ENCODE data around the gene TSEN34.
"Not testable (repeated sequence)": the region's sequence is repeated elsewhere in the genome, so short reads cannot be mapped to it uniquely, and the experiment has no call there.

Gene TSEN34

DNA sequence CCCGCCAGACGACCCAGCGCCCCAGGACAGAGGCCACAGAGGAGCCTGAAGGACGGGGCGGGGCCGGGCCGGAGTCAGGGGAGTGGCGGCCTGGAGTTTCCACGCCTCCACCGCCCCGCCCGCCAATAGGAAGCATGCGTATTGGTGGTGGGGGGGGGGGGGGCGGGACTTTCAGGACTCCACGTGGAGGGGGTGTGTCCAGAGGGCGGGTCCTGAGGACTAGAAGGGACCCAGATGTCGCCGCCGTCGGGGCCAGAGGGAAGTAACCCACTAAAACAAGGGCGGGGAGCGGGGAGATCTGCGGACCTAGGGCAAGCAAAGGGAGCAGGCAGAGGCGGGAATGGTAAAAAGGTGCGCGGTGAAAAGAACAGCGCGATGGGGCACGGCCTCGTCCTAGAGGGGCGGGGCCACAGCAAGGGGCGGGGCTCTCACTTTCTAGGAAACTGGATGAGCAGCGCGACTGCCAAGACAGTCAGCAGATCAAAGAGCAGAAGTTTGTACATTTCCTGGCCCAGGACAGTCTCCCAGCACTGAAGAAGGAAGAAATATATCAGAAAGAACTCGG is 28.8 kb upstream of the TSEN34 start:
- peak; percentile 81 for DNase-seq

DNA sequence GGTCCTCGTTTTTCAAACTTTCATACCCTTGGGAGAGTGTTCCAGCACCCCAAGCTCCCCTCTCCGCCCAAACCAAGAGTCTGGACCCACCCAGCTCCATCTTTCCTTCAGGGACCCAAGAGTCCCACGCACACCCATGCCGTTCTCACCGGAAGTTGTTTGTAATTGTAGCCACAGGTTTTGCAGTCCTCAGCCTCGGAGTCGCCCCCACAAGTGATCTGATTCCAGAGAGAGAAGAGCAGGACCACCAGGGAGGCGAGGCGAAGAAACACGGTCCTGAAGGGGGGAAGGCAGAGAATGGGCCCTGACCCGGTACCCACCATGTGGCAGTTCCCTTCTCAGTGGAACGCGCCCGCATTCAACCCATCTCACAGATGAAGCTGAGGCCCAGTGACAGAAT is 28.2 kb upstream of the TSEN34 start:
- no peak for DNase-seq

DNA sequence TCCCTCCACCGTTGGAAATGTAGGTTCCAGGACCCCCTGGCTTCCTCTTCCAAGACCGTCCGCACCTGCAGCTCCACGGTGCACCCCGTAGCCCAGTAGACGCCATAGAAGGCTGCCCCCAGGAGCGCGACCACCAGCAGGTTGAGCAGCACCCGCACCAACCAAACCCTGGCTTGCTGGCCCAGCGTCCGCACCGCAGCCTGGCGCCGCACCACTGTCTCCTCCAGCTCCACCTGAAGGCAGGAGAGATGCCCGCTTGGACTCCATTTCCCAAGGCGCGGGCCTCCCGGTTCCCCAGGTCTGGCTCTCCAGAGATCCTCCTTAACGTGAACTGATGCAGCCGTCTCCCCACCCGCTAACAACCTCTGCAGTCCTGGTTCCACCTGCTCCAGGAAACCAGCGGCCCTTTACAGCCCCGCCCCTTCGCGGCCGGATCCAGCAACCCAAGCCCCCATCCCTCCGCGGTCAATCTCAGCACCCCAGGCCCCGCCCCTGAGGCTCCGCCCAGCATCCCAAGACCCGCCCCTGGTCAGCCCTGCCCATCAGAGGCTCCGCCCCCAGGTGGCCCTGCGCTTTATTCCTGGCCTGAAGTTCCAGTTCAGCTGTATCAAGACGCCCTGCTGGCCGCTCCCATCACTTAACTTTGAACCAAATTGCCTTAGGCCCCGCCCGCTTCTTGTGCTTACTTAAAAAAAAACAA is 26.6 kb upstream of the TSEN34 start:
- DNase-seq = no peak

DNA sequence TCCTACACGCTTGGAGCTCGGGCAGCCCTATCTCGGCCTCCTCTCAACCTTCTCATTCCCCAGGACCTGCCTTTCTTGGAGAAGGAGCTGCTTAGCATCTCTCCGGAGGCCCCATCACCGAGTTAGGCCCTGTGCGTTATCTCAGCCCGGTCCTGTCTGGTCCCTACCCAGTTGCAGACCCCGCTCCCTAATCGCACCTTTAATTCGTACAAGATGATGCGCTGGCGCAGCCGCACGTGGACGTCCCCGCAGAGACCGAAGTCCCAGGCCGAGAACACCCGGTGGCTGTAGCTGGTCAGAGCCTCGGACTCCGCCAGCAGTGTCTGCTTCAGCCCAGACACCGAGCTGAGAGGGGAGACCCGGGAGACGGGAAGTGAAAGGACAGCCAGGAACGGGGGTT is 25.9 kb upstream of the TSEN34 start:
- DNase-seq = peak; percentile 17

DNA sequence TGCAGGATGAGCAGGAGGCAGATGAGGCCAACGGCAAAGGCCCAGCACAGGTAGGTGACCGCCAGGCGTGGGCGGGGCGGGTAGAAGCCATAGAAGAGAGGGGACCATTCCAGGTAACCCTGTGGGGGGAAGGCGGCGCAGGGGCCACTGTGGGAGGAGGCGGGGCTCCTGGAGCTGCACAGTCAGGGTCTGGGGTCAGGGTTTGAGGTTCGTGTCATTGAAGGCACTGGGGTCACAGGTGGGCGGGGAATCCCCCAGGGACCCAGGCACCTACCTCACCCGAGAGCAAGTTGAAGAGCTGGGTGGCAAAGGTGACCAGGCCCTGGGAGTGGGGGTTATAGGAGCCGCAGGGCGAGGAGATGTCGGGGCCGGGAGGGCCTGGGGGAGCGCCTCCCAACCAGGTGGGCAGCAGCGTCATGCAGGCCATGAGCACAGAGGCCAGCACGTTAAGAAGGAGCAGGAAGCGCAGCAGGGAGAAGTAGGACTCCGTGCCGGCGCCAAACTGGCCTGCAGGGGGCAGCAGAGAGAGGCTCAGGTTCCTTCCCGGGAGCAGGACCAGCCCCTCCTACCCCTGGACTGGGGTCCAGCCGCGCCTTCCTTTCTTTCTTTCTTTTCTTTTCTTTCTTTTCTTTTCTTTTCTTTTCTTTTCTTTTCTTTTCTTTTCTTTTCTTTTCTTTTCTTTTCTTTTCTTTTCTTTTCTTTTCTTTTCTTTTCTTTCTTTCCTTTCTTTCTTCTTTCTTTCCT is 22.8 kb upstream of the TSEN34 start:
- DNase-seq = peak; percentile 93

DNA sequence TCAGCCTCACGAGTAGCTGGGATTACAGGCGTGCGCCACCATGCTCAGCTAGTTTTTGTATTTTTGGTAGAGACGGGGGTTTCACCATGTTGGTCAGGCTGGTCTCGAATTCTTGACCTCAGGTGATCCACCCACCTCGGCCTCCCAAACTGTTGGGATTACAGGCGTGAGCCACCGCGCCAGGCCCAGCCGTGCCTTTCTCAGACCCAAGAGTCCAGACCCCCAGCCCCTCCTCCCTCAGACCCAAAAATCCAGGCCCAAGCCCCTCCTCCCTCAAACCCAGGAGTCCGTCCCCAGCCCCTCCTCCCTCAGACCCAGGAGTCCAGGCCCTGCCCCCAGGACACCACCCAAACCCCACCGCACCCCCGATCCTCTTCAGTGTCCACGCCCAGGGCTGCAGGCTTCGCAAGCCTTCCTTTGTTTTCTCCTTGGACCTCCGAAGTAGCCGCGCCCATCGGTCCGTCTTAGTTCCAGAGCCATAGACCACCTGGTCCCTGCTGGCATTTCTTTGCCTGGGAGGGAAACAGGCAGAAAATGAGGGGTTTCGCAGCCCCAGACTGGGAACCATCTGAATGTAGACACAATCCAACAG is 21.9 kb upstream of the TSEN34 start:
- peak; percentile 21 for DNase-seq

DNA sequence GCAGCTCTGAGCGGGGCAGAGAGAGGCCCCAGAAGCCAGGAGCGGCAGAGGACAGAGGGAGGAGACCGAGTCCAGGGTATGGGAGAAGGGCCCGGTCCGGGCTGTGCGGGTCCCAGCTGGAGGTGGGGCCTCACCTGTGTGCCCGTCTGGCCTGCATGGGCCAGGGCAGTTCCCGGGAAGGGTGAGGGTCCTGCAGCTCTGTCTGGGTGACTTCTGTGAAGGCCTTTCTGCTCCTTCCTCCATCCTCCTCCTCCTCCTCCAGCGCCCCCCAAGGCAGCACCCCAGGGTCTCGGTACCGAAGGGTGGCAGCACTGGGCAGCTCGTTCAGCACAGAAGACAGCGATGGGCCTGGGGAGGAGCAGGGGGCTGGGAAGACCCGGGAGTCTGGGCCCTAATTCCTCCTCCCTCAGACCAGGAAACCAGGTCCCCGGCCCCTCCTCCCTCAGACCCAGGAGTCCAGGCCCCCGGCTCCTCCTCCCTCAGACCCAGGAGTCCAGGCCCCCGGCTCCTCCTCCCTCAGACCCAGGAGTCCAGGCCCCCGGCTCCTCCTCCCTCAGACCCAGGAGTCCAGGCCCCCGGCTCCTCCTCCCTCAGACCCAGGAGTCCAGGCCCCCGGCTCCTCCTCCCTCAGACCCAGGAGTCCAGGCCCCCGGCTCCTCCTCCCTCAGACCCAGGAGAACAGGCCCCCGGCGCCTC is 19.2 kb upstream of the TSEN34 start:
- peak; percentile 15 for DNase-seq

DNA sequence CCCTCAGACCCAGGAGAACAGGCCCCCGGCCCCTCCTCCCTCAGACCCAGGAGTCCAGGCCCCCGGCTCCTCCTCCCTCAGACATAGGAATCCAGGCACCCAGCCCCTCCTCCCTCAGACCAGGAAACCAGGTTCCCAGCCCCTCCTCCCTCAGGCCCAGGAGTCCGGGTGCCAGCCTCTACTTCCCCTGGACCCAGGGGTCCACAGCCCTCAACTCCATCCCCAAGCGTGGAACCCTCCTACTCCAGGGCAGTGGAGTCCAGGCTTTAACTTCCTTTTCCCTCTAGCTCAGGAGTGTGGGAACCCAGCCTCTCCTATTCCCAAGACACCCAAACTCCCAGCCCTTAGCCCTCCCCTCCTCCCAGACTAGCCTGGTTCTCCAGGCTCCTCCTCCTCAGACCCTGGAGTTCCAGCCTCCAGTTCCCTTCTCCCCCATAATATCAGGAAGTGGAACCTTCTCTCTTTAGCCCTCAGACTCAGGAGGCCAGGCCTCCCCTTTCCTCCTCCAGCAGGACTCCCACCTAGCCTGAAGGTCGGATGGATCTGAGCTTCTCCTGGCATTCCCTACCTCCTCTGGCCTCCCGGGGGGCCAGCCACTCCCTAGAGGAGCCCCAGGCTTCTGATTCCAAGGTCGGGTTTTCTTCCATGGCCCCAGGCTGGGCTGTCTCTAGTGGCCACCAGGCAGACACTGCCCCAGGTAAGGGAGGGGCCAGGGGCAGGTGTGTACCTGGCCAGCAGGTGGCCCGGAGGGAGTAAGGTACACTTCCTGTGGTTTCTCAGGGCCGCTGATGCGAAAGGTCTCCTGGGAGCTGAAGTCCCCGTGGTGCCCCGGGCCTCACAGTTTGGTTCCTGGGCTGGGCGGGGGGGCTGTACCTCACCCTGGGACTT is 18.4 kb upstream of the TSEN34 start, which contains the start of gene TMC4:
TSS of gene TMC4 (minus strand) at position 690 of the 888 bp plus-strand sequence. CDS start at position 647, 43 bp downstream.
- DNase-seq = peak; percentile 29

DNA sequence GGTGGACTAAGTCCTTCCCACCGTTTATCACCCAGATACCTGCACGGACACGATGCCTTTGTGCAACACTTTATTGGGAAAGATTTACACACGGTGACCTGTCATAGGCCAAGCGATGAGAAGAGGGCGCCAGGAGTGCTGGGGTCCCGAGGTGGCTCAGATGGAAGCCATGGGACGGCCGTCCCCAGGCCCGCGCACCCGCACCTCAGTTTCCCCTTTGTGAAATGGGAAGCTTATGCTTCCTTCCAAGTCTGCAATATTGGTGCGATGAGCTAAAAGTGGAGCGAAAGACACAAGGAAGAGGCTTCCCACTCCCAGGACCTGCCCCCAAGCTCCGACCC is 17.8 kb upstream of the TSEN34 start:
- no peak for DNase-seq

DNA sequence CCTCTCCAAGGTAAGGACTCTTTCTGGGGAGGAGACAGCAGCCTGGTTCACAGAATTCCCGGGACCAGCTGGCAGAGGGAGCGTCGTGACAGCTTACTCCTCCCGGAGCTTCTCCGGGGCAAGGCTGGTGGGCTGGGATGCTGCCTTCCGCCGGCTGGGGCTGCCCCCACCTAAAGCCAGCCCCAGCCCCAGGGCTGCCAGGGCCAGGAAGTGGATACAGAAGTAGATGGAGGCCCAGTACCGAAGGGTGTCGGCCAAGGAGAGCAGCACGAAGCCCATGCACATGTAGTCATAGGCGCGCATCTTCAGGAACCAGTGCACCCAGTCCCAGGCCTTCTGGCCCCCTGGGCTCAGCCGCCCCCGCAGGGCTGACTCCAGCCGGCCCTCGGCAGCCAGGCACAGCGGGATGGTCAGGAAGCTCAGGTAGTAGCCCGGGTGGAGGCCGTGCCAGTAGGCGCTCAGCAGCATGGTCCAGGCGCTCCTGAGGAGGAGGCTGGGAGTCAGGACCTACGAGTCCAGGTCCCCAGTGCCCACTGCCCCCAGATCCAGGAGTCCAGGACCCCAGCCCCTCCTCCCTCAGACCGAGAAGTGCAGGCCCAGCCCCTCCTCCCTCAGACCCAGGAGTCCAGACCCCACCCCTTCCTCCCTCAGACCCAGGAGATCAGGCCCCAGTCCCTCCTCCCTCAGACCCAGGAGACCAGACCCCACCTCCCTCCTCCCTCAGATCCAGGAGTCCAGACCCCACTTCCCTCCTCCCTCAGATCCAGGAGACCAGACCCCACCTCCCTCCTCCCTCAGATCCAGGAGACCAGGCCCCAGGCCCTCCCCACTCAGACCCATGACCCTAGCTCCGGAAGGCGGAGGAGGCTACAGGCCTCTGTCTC is 16.9 kb upstream of the TSEN34 start:
- DNase-seq = peak; percentile 21

DNA sequence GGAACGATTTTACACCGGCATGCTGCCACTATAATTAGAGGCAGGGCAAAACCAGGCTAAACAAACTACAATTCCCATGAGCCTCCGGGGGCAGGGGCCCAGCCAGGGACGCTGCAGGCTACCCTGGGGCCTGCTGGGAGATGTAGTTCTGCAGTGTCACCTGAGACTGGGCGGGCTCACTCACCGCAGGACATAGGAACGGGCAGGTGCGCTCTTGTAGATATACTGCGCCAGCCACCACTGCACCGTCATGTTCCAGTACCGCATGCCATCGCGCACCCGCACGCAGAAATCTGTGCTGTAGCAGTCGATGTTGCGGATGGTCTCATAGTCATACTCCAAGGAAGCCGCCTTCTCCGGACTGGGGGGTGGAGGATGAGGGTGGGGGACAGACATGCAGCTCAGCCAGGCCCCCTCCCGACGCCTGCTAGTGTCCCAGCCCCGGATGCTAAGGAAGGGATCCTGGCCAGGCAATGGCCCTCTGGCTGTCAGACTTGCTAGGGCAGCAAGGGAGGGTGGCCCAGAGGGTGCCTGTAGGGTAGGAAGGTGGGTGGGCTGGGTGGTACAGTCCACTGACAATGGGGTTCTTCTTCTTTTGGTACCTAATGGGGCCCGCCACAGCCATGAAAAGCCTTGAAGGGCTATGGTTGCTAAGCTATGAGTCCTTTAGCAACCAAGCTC is 12.4 kb upstream of the TSEN34 start:
- no peak for DNase-seq

DNA sequence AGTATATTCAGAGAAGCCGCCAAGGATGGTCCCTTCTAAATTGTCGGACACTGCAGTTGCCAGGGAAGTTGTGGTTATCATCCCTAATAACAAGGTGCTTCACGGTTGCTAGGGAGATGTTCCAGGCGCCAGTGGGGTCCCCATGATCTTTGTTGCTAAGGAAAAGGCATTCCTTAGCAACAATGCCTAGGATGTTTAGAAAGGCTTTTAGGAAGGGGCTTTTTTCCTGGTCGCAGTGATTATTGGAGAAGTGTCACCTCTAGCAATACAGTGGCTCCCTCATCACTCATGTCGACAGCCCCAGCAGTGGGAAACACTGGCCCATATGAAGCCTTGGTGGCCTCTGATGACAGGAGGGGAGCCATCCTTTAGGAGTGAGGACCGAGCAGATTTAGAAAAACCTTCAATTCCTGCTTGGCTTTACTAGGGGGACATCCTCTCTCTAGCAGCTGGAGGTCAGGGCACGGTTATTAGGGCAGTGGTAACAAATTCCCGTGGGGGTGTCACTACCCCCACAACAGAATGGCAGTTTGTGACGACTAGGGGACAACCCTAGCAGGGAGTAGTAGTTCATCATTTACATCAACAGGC is 11.8 kb upstream of the TSEN34 start:
- no peak for DNase-seq

DNA sequence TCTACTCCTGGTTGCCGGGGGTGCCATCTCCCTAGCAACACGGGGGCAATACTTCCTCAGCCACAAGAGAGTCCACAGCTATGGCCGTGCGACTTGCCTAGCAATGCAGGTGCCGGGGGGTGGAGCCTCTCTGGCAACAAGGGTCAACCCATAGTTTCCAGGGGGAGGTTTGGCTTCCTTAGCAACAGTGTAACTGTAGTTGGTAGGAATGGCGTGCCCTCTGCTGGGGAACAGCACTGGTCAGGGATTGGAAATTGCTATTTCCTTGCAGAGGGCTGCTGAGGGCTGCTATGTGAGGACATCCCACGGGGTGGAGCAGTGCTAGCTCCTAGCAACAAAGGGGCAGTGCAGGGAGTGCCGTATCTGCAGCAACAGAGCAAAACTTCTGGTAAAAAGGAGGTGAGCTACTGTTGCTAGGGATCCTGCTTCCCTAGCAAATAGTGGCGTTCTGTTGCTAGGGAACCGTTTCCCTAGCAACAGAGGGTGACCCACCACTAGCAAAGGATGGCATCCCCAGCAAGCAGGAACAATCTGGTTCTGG is 11.1 kb upstream of the TSEN34 start:
- peak; percentile 63 for DNase-seq

DNA sequence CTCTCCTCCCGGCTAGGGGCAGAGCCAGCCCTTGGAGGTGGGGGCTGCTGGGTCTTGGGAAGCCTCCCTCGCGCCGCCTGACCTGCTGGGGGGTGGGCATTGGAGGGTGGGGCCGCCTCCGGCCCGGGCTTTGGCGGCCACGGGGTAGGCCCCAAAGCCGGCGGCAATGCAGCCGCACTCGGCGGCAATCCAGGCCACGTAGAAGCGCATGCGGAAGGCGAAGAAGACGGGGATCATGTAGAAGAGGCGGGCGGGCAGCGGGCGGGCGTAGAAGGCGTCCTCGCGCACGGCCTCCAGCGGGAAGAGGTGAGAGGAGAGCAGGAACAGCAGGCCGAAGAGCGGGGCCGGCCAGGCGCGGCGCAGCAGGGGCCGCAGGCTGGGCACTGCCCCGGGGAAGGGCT is 10.4 kb upstream of the TSEN34 start:
- no peak for DNase-seq

DNA sequence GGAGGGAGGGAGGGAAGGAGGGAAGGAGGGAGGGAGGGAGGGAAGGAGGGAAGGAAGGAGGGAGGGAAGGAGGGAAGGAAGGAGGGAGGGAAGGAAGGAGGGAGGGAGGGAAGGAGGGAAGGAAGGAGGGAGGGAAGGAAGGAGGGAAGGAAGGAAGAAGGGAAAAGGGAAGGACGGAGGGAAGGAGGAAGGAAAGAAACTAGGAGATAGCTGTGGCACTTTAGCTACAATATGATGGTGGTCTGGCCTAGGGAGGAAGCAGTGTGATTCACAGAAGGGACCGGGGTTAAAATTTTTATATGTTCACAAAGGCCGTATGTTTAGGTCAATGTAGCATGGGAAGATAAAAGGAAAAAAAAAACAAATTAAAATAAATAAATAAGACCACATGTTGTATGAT is 9.2 kb upstream of the TSEN34 start:
- not testable (repeated sequence) for DNase-seq

DNA sequence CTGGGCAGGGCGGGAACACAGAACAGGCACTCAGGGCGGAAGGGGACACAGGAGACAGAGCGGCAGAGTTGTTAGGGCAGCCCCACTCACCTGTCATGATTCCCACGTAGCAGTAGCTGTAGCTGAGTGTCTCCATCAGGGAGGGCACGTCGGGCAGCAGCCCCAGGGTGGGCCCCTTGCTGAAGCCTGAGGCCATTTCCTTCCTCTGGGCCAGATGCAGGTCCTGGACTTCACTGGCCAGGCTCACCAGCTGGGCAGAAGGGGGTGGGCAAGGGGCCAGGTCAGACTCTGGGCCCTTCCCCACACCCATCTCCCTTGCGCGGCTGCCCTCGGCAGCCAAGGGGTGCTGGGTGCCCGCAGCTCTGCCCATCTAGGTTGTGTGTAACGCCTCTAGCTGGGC is 7.7 kb upstream of the TSEN34 start:
- no peak for DNase-seq

DNA sequence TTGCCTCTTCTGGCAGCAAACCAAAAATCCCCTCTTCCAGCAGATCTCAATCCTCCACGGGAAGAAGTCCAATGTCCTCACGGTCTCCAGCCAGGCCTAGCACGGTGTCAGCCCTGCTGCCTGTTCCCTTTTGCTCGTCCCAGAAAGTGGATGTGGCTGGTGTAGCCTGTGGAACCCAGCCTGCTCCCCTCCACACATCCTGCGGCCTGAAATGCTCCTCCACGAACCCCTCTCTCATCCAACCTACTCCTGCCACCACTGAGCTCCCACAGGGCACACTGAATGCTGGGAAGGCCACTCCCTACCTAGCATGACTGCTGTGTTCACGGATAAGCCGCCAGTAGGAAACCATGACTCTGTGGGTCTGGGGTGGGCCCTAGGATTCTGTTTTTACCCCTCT is 4.8 kb upstream of the TSEN34 start:
- no peak for DNase-seq

DNA sequence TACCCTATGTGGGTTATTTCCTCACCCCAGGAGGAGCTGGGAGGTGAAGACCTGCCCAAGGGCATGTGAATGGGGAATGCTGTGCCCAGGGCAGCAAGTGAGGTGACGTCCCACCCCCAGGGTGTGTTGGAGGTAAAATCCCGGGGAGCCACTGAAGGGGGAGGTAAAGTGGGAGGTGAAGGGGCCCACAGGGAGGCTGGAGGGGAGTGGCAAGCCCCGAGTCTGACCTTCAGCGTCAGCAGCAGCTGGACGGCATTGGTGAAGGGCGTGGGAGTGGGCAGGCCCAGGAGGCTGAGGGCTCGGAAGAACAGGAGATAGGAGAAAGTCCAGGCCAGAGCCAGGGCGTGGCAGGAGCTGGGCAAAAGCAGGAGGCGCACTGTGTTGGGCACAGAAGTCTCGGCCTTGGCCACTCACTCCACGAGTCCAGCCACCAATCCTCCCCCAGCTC is 4.2 kb upstream of the TSEN34 start:
- DNase-seq = no peak

DNA sequence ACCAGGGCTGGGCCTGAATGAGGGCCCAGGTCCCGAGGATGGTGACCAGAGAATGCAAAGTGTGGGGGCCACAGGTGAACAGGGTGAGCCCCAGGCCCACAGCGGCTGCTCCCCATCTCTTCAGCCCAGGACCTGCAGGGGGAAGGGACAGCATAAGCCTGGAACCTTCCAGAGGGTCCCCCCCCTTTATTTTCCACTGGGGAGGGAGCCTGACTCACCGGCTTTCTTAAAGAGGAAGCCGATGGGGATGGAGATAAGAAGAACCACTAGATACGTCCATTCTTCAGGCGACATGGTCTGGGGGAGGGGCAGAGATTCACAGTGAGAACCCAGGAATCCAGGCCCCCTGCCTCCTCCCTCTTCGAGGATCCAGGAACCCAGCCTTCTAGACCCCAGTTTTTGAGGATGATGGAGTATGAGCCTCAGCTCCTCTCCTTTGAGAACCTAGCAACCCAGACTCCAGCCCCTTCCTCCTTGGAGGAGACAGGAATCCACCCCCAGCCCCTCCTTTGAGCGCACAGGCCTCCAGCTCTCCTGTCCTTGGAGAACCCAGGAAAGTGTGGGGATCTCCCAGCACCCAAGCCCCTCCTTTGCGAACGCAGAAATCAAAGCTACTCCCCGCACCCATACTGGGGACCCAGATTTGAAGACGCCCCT is 2.8 kb upstream of the TSEN34 start:
- no peak for DNase-seq

Data from right hindlimb (tissue), 1 donor.